Activated B cell treated with CpG ODN at 0.5 μM for 24 hours (primary cell): Measurements from ENCODE around the gene TNFSF18. TPM values are rescaled to one million over a fixed set of nuclear protein-coding genes. Genes with fewer than 3 reads are reported as not detected.

Source experiments
- ATAC-seq: fragments of 200-7000 bp; cut with Tn5 transposase; one replicate; pipeline ENCODE4 v1.10.0; 2021; ENCODE audit warnings: low read depth, mild to moderate bottlenecking, moderate library complexity
- CTCF ChIA-PET: fragments of 350-600 bp; sonication (Branson Sonifier 250); formaldehyde crosslinking; loops from one replicate; lab custom pipeline; 2021; ENCODE audit warnings: antibody characterized with exemption; lab: Charles Lee
- POLR2A ChIA-PET: fragments of 350-600 bp; sonication (Branson Sonifier 250); formaldehyde crosslinking; loops from one replicate; lab custom pipeline; 2021; ENCODE audit warnings: antibody characterized with exemption; lab: Charles Lee
- DNase-seq: peaks from one replicate; pipeline ENCODE4 v3.0.0; 2022
- H3K27ac Mint-ChIP-seq: one replicate; pipeline ENCODE4 v1.8.0; 2020; ENCODE audit warnings: mixed read lengths
- H3K27me3 Mint-ChIP-seq: one replicate; pipeline ENCODE4 v1.8.0; 2021; ENCODE audit warnings: mixed read lengths
- H3K36me3 Mint-ChIP-seq: one replicate; pipeline ENCODE4 v1.8.0; 2021; ENCODE audit warnings: low read depth, mixed read lengths
- H3K4me1 Mint-ChIP-seq: one replicate; pipeline ENCODE4 v1.8.0; 2021; ENCODE audit warnings: mixed read lengths
- H3K4me3 Mint-ChIP-seq: one replicate; pipeline ENCODE4 v1.8.0; 2020; ENCODE audit warnings: mild to moderate bottlenecking, mixed read lengths
- H3K9me3 Mint-ChIP-seq: one replicate; pipeline ENCODE4 v1.8.0; 2020; ENCODE audit warnings: mixed read lengths
- CTCF ChIP-seq: fragments of 200-600 bp; IDR thresholded peaks from one replicate; pipeline ENCODE4 v1.8.0; 2022; ENCODE audit warnings: antibody characterized with exemption, mild to moderate bottlenecking
- intact Hi-C: fragments of 100-400 bp; cut with micrococcal nuclease; formaldehyde crosslinking; loops from one replicate; pipeline ENCODE4 v1.15.1; 2024
- total RNA-seq: library from RNA; stranded (reverse); gene quantifications from 2 replicates; pipeline ENCODE4 v1.2.3, GENCODE V29; 2022

TNFSF18 gene
- total RNA-seq, 1 donor from 2014 or later = not detected

DNA sequence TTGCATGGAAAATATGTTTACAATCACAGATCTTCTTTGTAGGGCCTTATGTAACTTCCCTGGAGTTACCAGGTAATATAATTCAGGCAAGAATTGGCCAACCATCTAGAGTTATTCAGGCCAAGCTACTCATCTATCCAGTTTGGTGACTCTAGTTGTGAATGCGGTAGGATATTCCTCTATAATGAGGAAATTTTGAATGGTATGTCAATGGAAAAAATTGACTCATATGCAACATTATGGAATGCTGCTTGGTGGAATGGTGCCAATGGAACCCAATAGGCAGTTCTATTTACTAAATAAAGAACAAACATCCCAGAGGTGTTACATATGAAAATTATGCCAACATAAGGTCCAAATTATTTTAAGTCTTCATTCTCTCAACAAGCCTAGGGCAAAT is 5.6 kb upstream of the TNFSF18 start:
- Mint-ChIP-seq H3K27ac (no peak overlapping the region), H3K36me3 (no peaks in the 10 kb centered on the region), H3K27me3 (peaks cover 5% of the 10 kb centered on the region), H3K9me3 (no peaks in the 10 kb centered on the region), H3K4me3 (no peak overlapping the region), H3K4me1 (peaks cover 7% of the 10 kb centered on the region)
- no peak for ATAC-seq
- TF ChIP-seq CTCF = no peak
- CTCF ChIA-PET = no interaction called here
- no peak for DNase-seq
- POLR2A ChIA-PET = no interaction called here
- intact Hi-C loops = no loop called here

GRCh38 chr1:173052681-173053196 is 2.0 kb upstream of the TNFSF18 start:
- no peak overlapping the region for H3K27ac Mint-ChIP-seq
- ATAC-seq = no peak
- peaks cover 3% of the 10 kb centered on the region for H3K27me3 Mint-ChIP-seq
- POLR2A ChIA-PET = no interaction called here
- no peak overlapping the region for H3K4me3 Mint-ChIP-seq
- H3K9me3 Mint-ChIP-seq = no peaks in the 10 kb centered on the region
- peaks cover 29% of the 10 kb centered on the region for H3K4me1 Mint-ChIP-seq
- TF ChIP-seq CTCF = no peak
- DNase-seq = no peak
- no peaks in the 10 kb centered on the region for H3K36me3 Mint-ChIP-seq
- intact Hi-C loops = no loop called here
- CTCF ChIA-PET = no interaction called here

GRCh38 chr1:173049322-173049633 is 1.5 kb downstream of the TNFSF18 start:
- Mint-ChIP-seq H3K9me3 (no peaks in the 10 kb centered on the region), H3K27ac (no peak overlapping the region), H3K27me3 (peaks cover 2% of the 10 kb centered on the region), H3K36me3 (no peaks in the 10 kb centered on the region), H3K4me1 (peaks cover 27% of the 10 kb centered on the region), H3K4me3 (no peak overlapping the region)
- intact Hi-C loops = loop anchor here (2.0 kb wide), 1 partner anchor 28 kb away; no protein-coding TSS in a partner anchor
- ATAC-seq (no peak), DNase-seq (no peak)
- POLR2A ChIA-PET = no interaction called here
- CTCF ChIA-PET = no interaction called here
- no peak for TF ChIP-seq CTCF

- Mint-ChIP-seq H3K27ac (peak overlapping the region; percentile 38), H3K4me3 (peak overlapping the region; percentile 20), H3K27me3 (no peaks in the 10 kb centered on the region), H3K4me1 (peaks cover 27% of the 10 kb centered on the region), H3K36me3 (no peaks in the 10 kb centered on the region), H3K9me3 (no peaks in the 10 kb centered on the region)
- ATAC-seq (peak; percentile 21), DNase-seq (no peak)
- intact Hi-C loops = loop anchor here (2.0 kb wide), 1 partner anchor 28 kb away; no protein-coding TSS in a partner anchor
- POLR2A ChIA-PET = no interaction called here
- TF ChIP-seq CTCF = no peak
- CTCF ChIA-PET = no interaction called here
These were observed 2.0 kb downstream of the TNFSF18 start for GRCh38 chr1:173048621-173049321.

- intact Hi-C loops = no loop called here
- POLR2A ChIA-PET = no interaction called here
- TF ChIP-seq CTCF = no peak
These were observed 6.1 kb downstream of the TNFSF18 start for GRCh38 chr1:173044656-173045055.

More at GRCh38 chr1:173044656-173045055, 6.1 kb downstream of the TNFSF18 start:
- no peaks in the 10 kb centered on the region for H3K9me3 Mint-ChIP-seq
- no peak overlapping the region for H3K4me3 Mint-ChIP-seq
- H3K36me3 Mint-ChIP-seq = no peaks in the 10 kb centered on the region
- no peak for DNase-seq
- no peaks in the 10 kb centered on the region for H3K27me3 Mint-ChIP-seq
- ATAC-seq = no peak
- H3K4me1 Mint-ChIP-seq = peaks cover 19% of the 10 kb centered on the region
- H3K27ac Mint-ChIP-seq = no peak overlapping the region
- CTCF ChIA-PET = no interaction called here
